DND-41 (cell line): Measurements from ENCODE around the gene GTSE1.

Source experiments
- ATAC-seq: fragments of 200-7000 bp; cut with Tn5 transposase; 3 replicates; pipeline ENCODE4 v1.9.1; 2021; ENCODE audit warnings: low read depth; ENCODE audit not compliant: insufficient read depth
- DNase-seq: peaks from one replicate; pipeline ENCODE4 v3.0.0-alpha.2; 2020
- H2AFZ ChIP-seq: 2 replicates; pipeline ENCODE4 v1.6.0; 2012; ENCODE audit warnings: low read depth, low read length
- H3K27ac ChIP-seq: 2 replicates; pipeline ENCODE4 v1.5.1; 2012; ENCODE audit warnings: low read length, inconsistent platforms
- H3K27me3 ChIP-seq: fragments of 200-600 bp; sonication (generic); 2 replicates; pipeline ENCODE4 v1.6.0; 2012; ENCODE audit warnings: low read length, mild to moderate bottlenecking, inconsistent platforms; ENCODE audit not compliant: insufficient read depth, poor library complexity
- H3K36me3 ChIP-seq: 2 replicates; pipeline ENCODE4 v1.5.1; 2012; ENCODE audit warnings: low read length, inconsistent platforms; ENCODE audit not compliant: insufficient read depth
- H3K4me1 ChIP-seq: 2 replicates; pipeline ENCODE4 v1.5.1; 2012; ENCODE audit warnings: mild to moderate bottlenecking, low read length; ENCODE audit not compliant: insufficient read depth
- H3K4me2 ChIP-seq: 2 replicates; pipeline ENCODE4 v1.6.0; 2012; ENCODE audit warnings: mild to moderate bottlenecking, moderate library complexity, low read length, inconsistent platforms; ENCODE audit not compliant: insufficient read depth
- H3K4me3 ChIP-seq, 2 experiments: fragments of 200-600 bp in 1 of 2; shearing (Covaris generic) in 1 of 2; 2 replicates each; pipeline ENCODE4 v1.5.1; 2012 to 2016; ENCODE audit warnings: inconsistent platforms in 2 of 2, low read length in 2 of 2, mild to moderate bottlenecking in 2 of 2, low read depth in 1 of 2, moderate library complexity in 1 of 2
- H3K79me2 ChIP-seq: 2 replicates; pipeline ENCODE4 v1.6.0; 2012; ENCODE audit warnings: low read length, inconsistent platforms; ENCODE audit not compliant: insufficient read depth
- H3K9ac ChIP-seq: 2 replicates; pipeline ENCODE4 v1.6.0; 2012; ENCODE audit warnings: low read depth, mild to moderate bottlenecking, inconsistent platforms, low read length, moderate library complexity
- H3K9me3 ChIP-seq: 2 replicates; pipeline ENCODE4 v1.5.1; 2012; ENCODE audit warnings: low read length, moderate library complexity, mild to moderate bottlenecking, inconsistent platforms; ENCODE audit not compliant: insufficient read depth, severe bottlenecking
- H4K20me1 ChIP-seq: 2 replicates; pipeline ENCODE4 v1.6.0; 2012; ENCODE audit warnings: low read length; ENCODE audit not compliant: insufficient read depth
- EZH2 ChIP-seq: IDR thresholded peaks from 3 replicates; pipeline ENCODE4 v1.6.1; 2012; ENCODE audit warnings: borderline replicate concordance, low read depth, mild to moderate bottlenecking, moderate library complexity, low read length, inconsistent platforms; ENCODE audit not compliant: severe bottlenecking
- TF ChIP-seq, protein P1 (sequence below): IDR thresholded peaks from 2 replicates; pipeline ENCODE4 v1.5.1; 2012; ENCODE audit warnings: borderline replicate concordance, low read length, moderate library complexity, mild to moderate bottlenecking; ENCODE audit not compliant: poor library complexity, severe bottlenecking; ENCODE audit errors: extremely low read depth

Gene GTSE1

DNA sequence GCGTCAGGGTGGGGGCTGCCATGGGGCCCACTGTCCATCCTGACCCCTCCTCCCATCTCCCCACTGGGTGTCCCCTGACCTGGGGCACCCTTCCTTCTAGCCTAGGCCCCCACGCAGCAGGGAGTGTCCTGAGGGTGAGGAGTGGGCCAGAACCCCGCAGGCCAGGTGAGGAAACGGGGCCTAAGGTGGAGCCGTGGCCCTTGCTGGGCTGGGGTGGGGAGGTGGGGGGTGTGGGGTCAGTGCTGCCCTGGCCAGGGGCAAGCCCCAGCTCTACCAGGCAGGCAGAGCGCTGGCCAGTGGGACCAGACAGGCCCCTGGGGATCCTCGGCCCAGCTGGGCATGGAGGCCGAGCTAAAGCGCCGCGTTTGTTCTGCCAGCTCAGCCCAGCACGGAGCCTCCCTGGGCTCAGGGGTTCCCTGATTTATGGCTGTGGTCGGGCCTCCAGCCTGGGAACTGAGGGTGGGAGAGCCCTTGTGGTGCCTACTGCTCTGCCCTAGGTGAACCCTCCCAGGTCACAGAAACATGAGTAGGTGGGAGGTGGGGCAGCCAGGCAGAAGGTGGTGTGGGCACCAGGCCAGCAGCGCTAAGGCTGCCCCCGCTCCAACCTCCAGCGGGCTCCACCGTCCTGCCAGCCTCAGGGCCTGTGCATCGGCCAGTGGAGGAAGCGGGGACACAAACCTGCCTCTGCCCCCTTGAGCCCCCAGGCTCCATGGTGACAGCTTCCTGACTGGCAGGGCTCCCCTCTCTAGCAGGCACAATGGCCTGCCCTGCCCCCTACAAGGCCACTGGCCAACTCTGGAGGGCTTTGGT lies 61.2 kb downstream of the GTSE1 start:
- no peaks in the 10 kb centered on the region for H3K27me3 ChIP-seq
- ATAC-seq = no peak

DNA sequence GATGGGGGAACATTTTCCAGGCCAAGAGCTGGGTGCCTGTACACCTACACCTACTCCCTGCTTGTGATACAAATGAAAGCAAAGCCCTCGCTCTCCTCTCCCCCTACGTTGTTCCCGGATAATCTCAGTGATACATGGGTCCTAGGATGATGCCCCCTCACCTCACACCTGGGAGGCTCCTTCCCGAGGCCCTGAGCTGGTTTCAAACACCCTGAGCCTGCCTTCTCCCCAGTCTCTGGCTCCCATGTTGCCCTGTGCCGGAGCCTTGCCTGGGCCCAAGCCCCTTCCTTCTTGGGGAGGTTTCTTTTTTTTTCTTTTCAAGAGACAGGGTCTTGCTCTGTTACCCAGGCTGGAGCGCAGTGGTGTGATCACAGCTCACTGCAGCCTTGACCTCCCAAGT lies 62.1 kb downstream of the GTSE1 start:
- Histone ChIP-seq H4K20me1 (peaks cover 34% of the 10 kb centered on the region), H3K79me2 (no peaks in the 10 kb centered on the region), H3K9me3 (no peaks in the 10 kb centered on the region), H3K4me3 (no peak overlapping the region), H3K27me3 (no peaks in the 10 kb centered on the region), H3K4me2 (no peak overlapping the region), H3K9ac (no peak overlapping the region), H3K36me3 (peaks cover 39% of the 10 kb centered on the region), H2AFZ (no peak overlapping the region), H3K27ac (no peak overlapping the region), H3K4me1 (no peaks in the 10 kb centered on the region)
- ATAC-seq (no peak), DNase-seq (no peak)
- no peak for TF ChIP-seq EZH2
- TF ChIP-seq, protein P1, sequence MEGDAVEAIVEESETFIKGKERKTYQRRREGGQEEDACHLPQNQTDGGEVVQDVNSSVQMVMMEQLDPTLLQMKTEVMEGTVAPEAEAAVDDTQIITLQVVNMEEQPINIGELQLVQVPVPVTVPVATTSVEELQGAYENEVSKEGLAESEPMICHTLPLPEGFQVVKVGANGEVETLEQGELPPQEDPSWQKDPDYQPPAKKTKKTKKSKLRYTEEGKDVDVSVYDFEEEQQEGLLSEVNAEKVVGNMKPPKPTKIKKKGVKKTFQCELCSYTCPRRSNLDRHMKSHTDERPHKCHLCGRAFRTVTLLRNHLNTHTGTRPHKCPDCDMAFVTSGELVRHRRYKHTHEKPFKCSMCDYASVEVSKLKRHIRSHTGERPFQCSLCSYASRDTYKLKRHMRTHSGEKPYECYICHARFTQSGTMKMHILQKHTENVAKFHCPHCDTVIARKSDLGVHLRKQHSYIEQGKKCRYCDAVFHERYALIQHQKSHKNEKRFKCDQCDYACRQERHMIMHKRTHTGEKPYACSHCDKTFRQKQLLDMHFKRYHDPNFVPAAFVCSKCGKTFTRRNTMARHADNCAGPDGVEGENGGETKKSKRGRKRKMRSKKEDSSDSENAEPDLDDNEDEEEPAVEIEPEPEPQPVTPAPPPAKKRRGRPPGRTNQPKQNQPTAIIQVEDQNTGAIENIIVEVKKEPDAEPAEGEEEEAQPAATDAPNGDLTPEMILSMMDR = no peak

More for the DNA sequence above, 61.2 kb downstream of the GTSE1 start:
- peaks cover 47% of the 10 kb centered on the region for H3K36me3 ChIP-seq
- no peak overlapping the region for H3K4me3 ChIP-seq
- no peaks in the 10 kb centered on the region for H3K4me1 ChIP-seq
- H3K9me3 ChIP-seq = no peaks in the 10 kb centered on the region
- no peak for TF ChIP-seq EZH2
- TF ChIP-seq, protein P1 = no peak
- H3K4me2 ChIP-seq = no peak overlapping the region
- DNase-seq = no peak
- no peak overlapping the region for H2AFZ ChIP-seq
- no peaks in the 10 kb centered on the region for H3K79me2 ChIP-seq
- no peak overlapping the region for H3K9ac ChIP-seq
- no peak overlapping the region for H3K27ac ChIP-seq
- H4K20me1 ChIP-seq = peaks cover 42% of the 10 kb centered on the region

DNA sequence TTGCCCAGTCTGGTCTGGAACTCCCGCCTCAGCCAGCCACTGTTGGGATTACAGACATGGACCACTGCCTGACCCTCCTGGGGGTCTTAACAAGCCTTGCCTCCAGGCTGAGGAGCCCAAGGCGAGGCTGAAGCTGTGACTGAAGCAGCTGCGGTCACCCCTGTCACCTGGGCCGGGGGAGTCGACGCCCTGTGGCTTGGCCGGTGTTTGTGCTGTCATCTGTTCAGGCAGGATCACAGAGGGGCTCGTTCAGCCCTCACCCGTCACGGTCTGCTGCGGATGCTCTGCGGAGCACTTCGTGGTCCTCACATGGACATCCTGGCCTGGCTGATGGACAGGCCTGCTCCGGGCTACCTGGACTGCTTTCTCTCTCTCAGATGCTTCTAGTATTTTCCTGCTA lies 62.7 kb downstream of the GTSE1 start:
- Histone ChIP-seq H3K27me3 (no peaks in the 10 kb centered on the region), H4K20me1 (peaks cover 28% of the 10 kb centered on the region), H3K79me2 (no peaks in the 10 kb centered on the region), H3K4me3 (no peak overlapping the region), H3K9me3 (no peaks in the 10 kb centered on the region), H3K4me2 (no peak overlapping the region), H3K4me1 (no peaks in the 10 kb centered on the region), H2AFZ (no peak overlapping the region), H3K36me3 (peaks cover 33% of the 10 kb centered on the region), H3K9ac (no peak overlapping the region), H3K27ac (no peak overlapping the region)
- no peak for ATAC-seq
- TF ChIP-seq EZH2 = no peak
- TF ChIP-seq, protein P1 = no peak
- DNase-seq = no peak

DNA sequence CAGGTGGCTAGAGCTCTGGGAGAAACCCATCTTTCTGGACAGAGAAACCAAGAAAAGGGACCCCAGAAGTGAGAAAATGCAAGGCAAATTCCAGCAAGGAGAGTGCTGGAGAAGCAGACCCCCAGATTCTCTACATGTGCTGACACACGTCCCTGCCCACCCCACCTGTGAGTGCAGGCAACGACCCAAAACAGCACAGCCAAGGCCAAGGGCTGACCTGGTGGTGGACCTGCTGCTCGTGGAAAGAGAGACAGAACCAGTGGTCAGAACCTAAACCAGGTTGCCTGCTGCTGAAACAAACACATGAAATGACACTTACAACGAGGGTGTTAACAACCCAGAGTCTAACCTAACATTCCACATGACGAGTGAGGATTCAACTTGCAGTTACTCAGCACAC lies 63.4 kb downstream of the GTSE1 start:
- H4K20me1 ChIP-seq = peaks cover 23% of the 10 kb centered on the region
- no peaks in the 10 kb centered on the region for H3K4me1 ChIP-seq
- DNase-seq (no peak), ATAC-seq (no peak)
- H3K27me3 ChIP-seq = no peaks in the 10 kb centered on the region
- no peaks in the 10 kb centered on the region for H3K79me2 ChIP-seq
- H3K9ac ChIP-seq = no peak overlapping the region
- no peak overlapping the region for H3K4me2 ChIP-seq
- no peak overlapping the region for H3K27ac ChIP-seq
- peaks cover 26% of the 10 kb centered on the region for H3K36me3 ChIP-seq
- no peak overlapping the region for H2AFZ ChIP-seq
- no peak overlapping the region for H3K4me3 ChIP-seq
- TF ChIP-seq EZH2 = no peak
- no peaks in the 10 kb centered on the region for H3K9me3 ChIP-seq
